ENCODE data around the gene CFAP47.

Gene CFAP47

DNA sequence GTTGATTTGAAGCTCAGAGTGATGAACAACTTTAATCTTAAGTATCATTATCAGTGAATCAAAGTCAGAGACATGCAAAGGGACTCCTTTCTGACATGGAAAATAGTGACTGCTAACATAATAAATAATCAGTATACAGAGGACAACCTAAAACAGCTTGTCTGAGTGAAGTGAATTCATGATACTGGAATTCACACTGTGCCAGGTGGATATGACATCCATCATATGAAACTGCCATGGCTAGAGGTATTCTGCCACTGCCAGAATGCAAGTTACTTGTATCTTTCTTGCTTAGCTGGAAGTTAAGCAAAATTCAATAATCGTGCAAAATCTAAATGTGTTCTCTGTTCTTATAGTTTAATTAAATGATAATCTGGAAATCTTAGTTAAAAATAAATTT, 429.0 kb downstream of the CFAP47 start:
- Mint-ChIP-seq H3K27ac (no peak overlapping the region), H3K4me3 (no peak overlapping the region), H3K27me3 (ENCODE audit: low read depth) (no peaks in the 10 kb centered on the region), H3K4me1 (ENCODE audit: low read depth) (no peaks in the 10 kb centered on the region), H3K36me3 (ENCODE audit: low read depth) (no peaks in the 10 kb centered on the region), H3K9me3 (no peaks in the 10 kb centered on the region)
- no peak for DNase-seq (ENCODE audit: low spot score)

DNA sequence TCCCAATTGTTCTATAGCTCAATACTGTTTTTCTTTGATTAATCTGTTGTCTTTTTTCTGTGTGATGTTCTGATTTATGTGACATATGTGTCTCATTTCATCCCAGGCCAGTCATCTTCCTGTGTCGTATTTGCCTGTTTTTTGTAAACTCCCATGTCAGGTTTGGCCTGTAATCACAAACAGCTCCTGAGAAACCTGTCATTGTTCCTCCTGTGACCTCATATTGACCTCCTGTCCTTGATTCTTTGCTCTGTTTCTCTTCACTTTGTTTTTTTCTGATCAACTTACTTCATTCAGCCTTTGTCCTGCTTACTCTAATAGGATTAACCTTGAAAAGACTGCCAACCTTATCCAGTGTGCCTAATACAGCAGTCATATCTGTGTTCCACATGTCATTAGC, 438.3 kb downstream of the CFAP47 start:
- Mint-ChIP-seq H3K27ac (no peak overlapping the region), H3K4me1 (ENCODE audit: low read depth) (no peaks in the 10 kb centered on the region), H3K9me3 (no peaks in the 10 kb centered on the region), H3K4me3 (no peak overlapping the region), H3K36me3 (ENCODE audit: low read depth) (no peaks in the 10 kb centered on the region), H3K27me3 (ENCODE audit: low read depth) (no peaks in the 10 kb centered on the region)
- DNase-seq (ENCODE audit: low spot score) = no peak

DNA sequence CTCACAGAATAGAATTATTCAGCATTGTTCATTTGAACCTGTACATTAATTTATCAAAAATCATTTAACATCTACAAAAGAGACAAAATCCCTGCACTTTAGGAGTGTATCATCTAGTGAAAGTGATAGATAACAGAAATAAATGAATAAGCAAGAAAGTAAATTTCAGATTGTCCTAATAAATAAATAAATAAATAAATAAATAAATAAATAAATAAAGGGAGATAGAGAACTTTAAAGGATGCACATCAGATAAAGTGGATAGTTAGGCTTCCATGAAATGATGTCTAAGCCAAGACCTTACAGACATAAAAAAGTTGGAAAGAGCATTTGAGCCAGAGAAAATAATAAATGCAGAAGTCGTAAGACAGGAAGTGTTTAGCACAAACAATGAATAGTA, 444.7 kb downstream of the CFAP47 start:
- no peaks in the 10 kb centered on the region for H3K27me3 Mint-ChIP-seq (ENCODE audit: low read depth)
- no peak overlapping the region for H3K4me3 Mint-ChIP-seq
- no peak for DNase-seq (ENCODE audit: low spot score)
- no peak overlapping the region for H3K27ac Mint-ChIP-seq
- H3K4me1 Mint-ChIP-seq (ENCODE audit: low read depth) = no peaks in the 10 kb centered on the region
- H3K9me3 Mint-ChIP-seq = peaks cover 3% of the 10 kb centered on the region
- H3K36me3 Mint-ChIP-seq (ENCODE audit: low read depth) = no peaks in the 10 kb centered on the region

DNA sequence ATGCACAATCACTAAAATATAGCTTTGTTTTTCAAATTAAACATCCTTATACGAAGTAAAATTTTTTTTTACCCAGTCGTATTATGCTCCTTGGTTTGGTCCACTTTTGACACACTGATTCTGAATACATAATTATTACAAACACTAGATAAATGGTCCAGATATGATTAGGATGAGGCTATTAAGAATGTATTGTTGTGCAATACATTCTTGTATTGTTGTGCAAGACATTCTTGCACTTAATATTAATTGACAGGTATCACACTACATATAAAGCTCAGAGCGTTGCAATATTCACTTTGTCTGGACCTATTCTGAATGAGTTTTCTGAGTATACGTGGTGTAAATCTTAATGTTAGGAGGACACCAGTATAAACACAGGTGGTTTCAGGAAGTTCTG, 464.0 kb downstream of the CFAP47 start:
- DNase-seq (ENCODE audit: low spot score) = no peak
- H3K9me3 Mint-ChIP-seq = no peaks in the 10 kb centered on the region
- no peaks in the 10 kb centered on the region for H3K27me3 Mint-ChIP-seq (ENCODE audit: low read depth)
- no peaks in the 10 kb centered on the region for H3K36me3 Mint-ChIP-seq (ENCODE audit: low read depth)
- H3K4me3 Mint-ChIP-seq = no peak overlapping the region
- no peaks in the 10 kb centered on the region for H3K4me1 Mint-ChIP-seq (ENCODE audit: low read depth)
- H3K27ac Mint-ChIP-seq = no peak overlapping the region

DNA sequence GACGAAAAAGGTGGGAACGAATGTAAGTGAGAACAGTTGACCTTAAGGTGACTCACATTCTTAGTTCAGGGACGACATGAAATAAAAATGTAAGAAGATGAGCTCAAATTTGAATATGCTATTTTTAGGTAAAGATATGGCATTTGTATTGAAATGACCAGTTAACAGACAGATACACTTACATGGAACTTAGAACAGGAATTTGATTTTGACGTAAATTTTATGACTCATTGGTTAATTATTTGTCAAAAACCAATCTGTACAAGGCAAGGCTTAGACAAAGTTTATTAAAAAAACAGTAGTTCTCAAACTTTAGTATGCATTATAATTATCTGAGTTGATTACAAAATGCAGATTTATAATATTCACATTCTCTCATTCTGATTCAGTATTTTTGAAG, 469.4 kb downstream of the CFAP47 start:
- H3K27ac Mint-ChIP-seq = no peak overlapping the region
- H3K9me3 Mint-ChIP-seq = no peaks in the 10 kb centered on the region
- H3K4me3 Mint-ChIP-seq = no peak overlapping the region
- no peaks in the 10 kb centered on the region for H3K27me3 Mint-ChIP-seq (ENCODE audit: low read depth)
- no peaks in the 10 kb centered on the region for H3K4me1 Mint-ChIP-seq (ENCODE audit: low read depth)
- no peaks in the 10 kb centered on the region for H3K36me3 Mint-ChIP-seq (ENCODE audit: low read depth)
- no peak for DNase-seq (ENCODE audit: low spot score)

DNA sequence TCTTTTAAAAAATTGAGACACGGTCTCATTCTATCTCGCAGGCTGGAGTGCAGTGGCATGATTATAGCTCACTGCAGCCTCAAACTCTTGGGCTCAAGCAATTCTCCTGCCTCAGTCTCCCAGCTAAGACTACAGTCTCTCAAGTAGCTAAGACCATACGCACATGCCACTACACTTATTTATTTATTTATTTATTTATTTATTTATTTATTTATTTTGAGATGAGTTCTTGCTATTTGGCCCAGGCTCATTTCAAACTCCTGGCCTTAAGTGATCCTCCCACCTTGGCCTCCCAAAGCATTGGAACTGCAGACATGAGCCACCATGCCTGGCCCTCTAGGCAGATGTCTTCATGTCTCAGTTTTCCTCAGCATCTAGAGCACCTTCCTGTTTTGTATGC, 482.2 kb downstream of the CFAP47 start:
- Mint-ChIP-seq H3K4me3 (no peak overlapping the region), H3K9me3 (no peaks in the 10 kb centered on the region), H3K36me3 (ENCODE audit: low read depth) (no peaks in the 10 kb centered on the region), H3K27ac (no peak overlapping the region), H3K4me1 (ENCODE audit: low read depth) (no peaks in the 10 kb centered on the region), H3K27me3 (ENCODE audit: low read depth) (no peaks in the 10 kb centered on the region)
- no peak for DNase-seq (ENCODE audit: low spot score)

DNA sequence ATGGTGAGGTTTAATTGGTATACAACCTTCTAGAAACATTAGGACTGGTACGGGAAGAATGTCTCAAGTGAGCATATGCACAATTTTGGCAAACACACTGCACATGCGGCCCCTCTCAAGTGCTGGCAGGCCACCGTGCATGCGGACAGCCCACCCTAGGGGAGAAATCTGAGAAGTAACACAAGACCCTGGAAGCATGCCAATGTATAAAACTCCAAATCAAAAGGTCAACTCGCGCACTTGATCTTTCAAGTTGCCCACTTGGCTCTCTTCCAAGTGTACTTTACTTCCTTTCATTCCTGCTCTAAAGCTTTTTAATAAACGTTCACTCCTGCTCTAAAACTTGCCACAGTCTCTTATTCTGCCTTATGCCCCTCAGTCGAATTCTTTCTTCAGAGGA, 488.3 kb downstream of the CFAP47 start:
- Mint-ChIP-seq H3K4me1 (ENCODE audit: low read depth) (no peaks in the 10 kb centered on the region), H3K27ac (no peak overlapping the region), H3K9me3 (no peaks in the 10 kb centered on the region), H3K4me3 (no peak overlapping the region), H3K27me3 (ENCODE audit: low read depth) (no peaks in the 10 kb centered on the region), H3K36me3 (ENCODE audit: low read depth) (no peaks in the 10 kb centered on the region)
- no peak for DNase-seq (ENCODE audit: low spot score)

DNA sequence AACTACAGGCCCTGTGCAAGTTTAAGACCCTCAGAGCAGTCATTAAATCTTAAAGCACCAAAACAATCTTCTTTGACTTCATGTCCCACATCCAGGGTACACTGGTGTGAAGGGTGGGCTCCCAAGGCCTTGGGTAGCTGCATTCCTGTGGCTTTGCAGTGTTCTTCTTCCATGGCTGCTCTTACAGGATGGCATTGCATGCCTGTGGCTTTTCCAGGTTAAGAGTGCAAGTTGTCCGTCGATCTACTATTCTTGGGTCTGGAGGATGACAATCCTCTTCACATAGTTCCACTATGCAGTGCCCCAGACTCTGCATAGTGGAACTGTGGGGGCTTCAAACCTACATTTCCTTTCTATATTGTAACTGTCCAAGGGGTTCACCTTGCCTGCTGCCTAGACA, 494.5 kb downstream of the CFAP47 start:
- no peaks in the 10 kb centered on the region for H3K4me1 Mint-ChIP-seq (ENCODE audit: low read depth)
- H3K27me3 Mint-ChIP-seq (ENCODE audit: low read depth) = no peaks in the 10 kb centered on the region
- no peak overlapping the region for H3K27ac Mint-ChIP-seq
- no peaks in the 10 kb centered on the region for H3K36me3 Mint-ChIP-seq (ENCODE audit: low read depth)
- no peaks in the 10 kb centered on the region for H3K9me3 Mint-ChIP-seq
- no peak for DNase-seq (ENCODE audit: low spot score)
- no peak overlapping the region for H3K4me3 Mint-ChIP-seq

DNA sequence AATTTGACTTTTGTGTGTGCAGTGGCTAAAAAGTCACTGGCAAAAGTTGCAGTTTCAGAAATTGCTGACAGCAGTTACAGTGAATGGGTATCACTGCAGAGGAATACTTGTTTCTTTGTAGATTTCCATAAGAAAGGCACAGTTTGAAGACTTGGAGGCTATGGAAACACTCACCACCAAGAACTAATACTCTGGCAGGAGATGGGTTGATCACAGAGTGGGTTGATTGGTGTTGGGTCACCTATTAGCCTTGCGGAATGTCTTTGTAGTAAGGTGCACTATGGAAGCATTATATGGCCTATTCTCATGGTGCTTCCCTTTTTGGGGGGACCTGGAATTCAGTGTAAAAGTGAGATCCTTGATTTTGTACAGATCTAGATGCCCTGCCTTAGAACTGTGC, 502.8 kb downstream of the CFAP47 start:
- H3K27ac Mint-ChIP-seq = no peak overlapping the region
- no peak for DNase-seq (ENCODE audit: low spot score)
- no peaks in the 10 kb centered on the region for H3K4me1 Mint-ChIP-seq (ENCODE audit: low read depth)

DNA sequence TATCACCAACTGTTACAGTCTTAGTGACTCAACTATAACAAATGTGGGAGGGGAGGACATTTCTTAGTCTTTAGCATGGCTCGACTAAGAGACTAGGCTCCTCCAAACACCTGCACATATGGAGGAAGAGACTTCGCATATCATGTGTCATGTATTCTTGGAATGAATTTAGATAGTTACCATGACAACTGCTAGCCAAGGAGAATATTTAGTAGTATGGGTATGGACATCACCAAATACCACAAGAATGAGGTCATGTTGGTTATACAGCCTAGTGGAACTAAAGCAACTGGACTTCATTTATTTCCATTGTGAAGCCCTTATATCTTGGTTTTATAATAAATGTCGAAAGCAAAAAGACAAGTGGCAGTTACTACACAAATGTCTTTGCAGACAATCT, 512.3 kb downstream of the CFAP47 start:
- H3K27ac Mint-ChIP-seq = no peak overlapping the region
- H3K36me3 Mint-ChIP-seq (ENCODE audit: low read depth) = no peaks in the 10 kb centered on the region
- no peaks in the 10 kb centered on the region for H3K9me3 Mint-ChIP-seq
- no peaks in the 10 kb centered on the region for H3K27me3 Mint-ChIP-seq (ENCODE audit: low read depth)
- no peak overlapping the region for H3K4me3 Mint-ChIP-seq
- H3K4me1 Mint-ChIP-seq (ENCODE audit: low read depth) = no peaks in the 10 kb centered on the region
- no peak for DNase-seq (ENCODE audit: low spot score)

More for the DNA sequence above, 502.8 kb downstream of the CFAP47 start:
- Mint-ChIP-seq H3K27me3 (ENCODE audit: low read depth) (no peaks in the 10 kb centered on the region), H3K4me3 (no peak overlapping the region), H3K9me3 (no peaks in the 10 kb centered on the region), H3K36me3 (ENCODE audit: low read depth) (no peaks in the 10 kb centered on the region)

DNA sequence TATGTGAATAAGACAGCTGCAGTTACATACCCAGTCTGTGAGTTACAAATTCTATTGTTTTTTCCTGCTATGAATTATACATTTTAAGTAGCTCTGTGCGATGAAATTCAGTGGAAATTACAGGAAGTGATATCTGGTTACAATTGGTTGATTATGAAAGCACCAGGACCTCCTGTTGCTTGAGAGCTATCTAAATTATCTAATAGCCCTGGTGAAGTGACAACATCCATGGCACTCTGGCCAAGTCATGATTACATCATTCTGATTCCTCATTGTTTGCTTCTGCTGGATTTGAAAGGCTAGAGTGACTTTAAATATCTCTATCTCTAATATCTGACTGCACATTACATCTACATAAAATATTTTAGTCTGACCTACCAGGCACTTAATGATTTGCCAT, 515.0 kb downstream of the CFAP47 start:
- no peaks in the 10 kb centered on the region for H3K4me1 Mint-ChIP-seq (ENCODE audit: low read depth)
- H3K36me3 Mint-ChIP-seq (ENCODE audit: low read depth) = no peaks in the 10 kb centered on the region
- DNase-seq (ENCODE audit: low spot score) = no peak
- H3K27ac Mint-ChIP-seq = no peak overlapping the region
- no peaks in the 10 kb centered on the region for H3K9me3 Mint-ChIP-seq
- no peaks in the 10 kb centered on the region for H3K27me3 Mint-ChIP-seq (ENCODE audit: low read depth)
- no peak overlapping the region for H3K4me3 Mint-ChIP-seq

Measured in T-helper 2 cell treated with Interferon-gamma antibody and Interleukin-4, amounts not matched to agents 5 μg/mL and 100 μg/mL, for 36 hours (primary cell).